ENCODE results near the gene TMC2.

The TMC2 gene

DNA sequence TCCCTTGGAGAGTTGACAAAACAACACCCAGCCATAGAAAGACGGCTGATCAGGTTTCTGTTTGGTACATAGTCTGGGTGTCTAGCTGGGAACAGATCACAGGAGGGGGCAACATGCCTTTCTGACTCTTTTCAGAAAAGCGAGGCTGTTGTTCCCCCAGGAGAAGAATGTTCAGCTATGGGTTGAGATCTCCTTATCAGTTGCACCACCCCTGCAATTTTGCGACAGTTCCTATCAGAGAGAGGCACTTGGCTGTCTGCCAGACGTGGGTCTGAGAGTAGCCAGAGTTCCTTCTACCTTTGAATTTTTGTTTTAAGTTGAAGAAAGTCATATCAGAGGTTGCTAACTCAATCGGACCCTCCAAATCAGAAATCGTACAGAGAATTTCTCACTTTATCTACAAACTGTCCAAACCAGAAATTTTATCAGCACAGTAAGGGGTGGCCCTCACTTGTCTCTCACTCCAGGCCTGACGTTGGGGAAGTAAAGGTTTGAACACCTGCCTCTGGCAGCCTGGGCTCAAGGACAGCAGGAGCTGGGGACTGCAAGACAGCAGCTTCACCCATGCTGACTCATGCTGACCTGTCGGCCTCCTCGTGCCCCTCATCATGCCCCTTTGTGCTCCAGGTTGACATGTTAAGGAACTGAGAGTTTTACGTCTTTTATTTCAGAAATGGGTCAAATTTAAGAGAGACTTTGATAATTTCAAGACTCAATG lies 42.3 kb downstream of the TMC2 start:
- DNase-seq = peak; percentile 40

DNA sequence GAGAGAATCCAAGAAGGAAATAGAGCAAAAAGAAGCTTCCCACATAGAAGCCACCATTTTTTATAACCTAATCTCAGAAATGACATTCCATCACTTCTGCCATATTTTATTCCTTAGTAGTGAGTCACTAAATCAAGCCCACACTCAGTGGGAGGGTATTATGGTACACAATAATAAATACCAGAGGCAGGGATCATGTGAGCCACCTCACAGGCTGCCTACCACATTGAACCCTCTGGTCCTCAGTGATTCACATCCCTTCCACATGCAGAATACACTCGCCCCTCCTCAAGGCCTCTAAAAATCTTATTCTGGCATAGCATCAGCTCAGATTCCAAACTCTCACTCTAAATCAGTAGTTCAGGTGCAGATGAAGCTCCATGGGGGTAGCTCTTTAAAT lies 49.4 kb downstream of the TMC2 start:
- no peak for DNase-seq

DNA sequence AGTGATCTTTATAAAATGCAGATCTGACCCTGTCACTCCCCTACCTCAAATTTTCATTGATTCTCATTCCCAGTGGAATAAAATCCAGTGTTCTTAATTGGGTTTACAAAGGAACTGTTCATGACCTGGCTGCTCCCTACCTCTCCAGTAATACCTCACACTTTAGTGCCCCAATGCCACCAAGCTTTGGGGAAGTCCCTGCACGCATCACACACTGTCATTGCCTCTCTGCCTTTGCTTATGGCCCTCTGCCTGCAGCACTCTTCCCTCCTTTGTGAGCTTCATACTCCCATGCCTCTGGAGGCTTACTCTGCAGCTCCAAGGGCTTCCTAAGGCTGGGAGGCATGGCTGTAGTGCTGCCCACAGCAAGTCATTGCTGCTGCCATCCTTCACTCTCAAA lies 57.4 kb downstream of the TMC2 start:
- no peak for DNase-seq

DNA sequence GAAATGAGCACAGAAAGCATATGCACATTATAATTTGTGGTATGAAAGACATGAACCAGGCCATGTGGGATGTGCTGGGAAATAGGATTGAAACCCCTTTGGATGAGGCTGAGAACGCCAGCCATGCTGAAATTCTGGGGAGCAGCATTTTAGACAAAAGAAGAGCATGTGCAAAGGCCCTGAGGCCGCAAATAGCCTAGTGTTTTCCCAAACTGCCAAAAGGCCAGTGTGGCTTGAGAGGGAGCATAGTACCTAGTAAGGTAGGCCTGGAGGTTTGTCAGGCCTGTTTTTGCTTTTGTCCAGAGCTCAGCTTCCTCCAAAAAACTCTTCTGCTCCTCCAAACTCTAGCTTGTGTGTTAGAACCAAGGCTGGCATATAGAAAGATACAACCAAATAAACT lies 58.7 kb downstream of the TMC2 start:
- DNase-seq = no peak

DNA sequence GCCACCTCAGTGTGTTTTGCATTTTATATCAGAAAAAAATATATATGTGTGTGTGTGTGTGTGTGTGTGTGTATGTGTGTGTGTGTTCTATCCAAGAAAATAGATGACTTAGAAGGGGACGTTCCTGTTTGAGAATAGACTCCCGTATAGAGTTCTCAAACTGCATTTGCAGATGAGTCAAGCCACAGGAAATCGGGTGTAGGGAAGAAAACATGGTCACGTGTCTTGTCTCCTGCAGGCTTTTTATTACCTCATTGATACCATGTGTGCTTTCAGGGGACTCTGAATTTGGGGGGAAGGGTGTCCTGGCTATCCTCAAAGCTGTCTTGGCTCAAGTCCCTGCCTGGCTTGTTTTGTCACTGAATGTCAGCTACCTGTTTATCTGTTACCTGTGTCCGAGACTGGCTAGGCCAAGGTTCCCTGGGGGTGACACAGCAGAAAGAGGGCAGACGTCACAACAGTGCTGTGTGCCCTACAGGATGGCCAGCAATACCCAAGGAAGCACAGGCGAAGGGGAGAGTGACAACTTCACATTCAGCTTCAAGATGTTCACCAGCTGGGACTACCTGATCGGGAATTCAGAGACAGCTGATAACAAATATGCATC lies 60.4 kb downstream of the TMC2 start:
- no peak for DNase-seq

DNA sequence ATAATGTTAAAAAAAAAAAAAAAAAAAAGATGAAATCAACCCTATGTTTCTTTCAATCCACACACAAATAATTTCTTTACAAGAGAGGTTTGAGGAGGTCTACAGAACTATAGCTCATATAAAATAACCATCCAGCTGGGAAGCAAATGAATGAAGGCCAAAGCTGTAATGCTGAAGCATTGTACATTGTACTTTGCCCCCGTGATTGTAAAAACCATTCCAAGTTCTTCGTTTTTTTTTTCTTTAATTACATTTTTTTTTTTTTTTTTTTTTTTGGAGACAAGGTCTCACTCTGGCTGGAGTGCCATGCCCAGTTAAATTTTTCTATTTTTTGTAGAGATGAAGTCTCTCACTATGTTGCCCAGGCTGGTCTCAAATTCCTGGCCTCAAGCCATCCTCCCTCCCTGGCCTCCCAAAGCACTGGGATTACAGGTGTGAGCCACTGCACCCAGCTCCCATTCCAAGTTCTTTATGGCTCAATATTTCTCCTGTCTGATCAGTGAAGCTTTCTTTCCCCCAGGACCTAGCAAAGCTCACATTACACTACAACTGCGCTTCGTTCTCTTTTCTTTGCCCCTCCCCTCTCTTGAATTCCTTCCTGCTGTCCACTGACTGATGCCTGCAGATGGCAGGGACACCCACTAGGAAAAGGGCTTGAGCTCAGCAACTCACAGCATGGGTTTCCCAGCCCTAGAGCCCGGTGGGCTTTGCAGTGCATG lies 63.1 kb downstream of the TMC2 start:
- peak; percentile 5 for DNase-seq

- no peak for DNase-seq
Measured at GRCh38 chr20:2602046-2602735, 65.8 kb downstream of the TMC2 start.

DNA sequence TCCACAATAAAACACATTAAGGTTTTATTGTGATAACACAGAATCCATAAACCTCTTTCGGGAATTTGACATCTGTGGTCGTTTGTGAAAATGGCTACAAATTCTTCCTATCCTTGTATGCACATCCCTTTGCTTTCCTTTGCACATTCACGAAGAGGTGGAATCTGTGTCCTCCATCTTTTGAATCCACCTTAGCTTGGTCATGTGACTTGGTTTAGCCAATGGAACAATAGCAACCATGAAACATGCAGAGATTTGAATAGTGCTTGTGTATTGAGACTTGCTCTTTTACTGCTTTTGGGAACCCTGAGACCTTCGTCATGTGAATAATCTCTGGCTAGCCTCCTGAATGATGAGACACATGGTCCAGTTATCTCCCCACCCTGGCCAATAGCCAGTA lies 66.4 kb downstream of the TMC2 start:
- no peak for DNase-seq

DNA sequence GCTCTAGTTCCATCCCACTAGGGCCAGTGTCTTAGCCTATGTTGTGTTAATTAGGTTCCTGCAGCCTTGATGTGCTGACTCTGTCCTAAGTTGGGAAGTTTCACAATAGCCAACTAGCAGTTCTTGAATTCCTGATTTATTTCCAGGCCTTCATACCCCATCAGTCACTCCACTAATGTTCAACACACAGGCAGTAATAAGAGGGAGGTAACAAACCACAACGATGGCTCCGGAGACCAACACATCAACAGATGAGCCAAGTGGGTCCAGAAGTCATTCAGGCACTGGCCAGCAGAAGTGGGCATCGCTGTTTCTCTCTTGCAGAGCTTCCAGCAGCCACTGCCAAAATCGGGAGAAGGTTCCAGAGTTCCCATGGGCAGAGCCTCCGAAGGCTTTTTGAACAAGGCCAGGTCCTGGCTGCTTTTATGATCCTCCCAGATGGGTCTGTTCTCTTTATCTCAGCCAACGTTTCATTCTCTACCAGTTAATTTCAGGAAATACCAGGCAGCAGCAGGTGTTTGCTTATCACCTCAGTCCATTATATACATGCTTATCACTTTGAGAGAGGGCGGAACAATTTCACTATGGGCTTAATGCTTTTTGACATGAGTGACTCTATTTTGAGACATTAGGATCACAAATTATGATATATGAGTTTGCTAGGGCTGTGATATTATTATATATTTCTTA lies 67.6 kb downstream of the TMC2 start:
- peak; percentile 82 for DNase-seq

DNA sequence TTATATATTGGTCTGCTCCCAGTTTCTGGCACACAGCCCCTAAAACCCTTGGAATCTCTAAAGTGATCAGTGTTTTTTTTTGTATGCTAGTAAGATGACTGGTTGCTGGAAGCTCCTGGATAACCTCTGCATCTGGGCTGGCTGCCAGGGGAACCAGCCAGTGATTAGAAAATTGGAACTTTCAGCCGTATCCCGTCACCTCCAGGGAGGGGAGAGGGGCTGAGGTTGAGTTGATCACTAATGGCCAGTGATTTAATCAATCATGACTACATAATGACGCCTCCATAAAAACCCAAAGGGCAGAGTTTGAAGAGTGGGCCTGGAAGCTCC lies 68.1 kb downstream of the TMC2 start:
- DNase-seq = peak; percentile 82

- DNase-seq = no peak
Measured at GRCh38 chr20:2606507-2607006, 70.2 kb downstream of the TMC2 start.

DNA sequence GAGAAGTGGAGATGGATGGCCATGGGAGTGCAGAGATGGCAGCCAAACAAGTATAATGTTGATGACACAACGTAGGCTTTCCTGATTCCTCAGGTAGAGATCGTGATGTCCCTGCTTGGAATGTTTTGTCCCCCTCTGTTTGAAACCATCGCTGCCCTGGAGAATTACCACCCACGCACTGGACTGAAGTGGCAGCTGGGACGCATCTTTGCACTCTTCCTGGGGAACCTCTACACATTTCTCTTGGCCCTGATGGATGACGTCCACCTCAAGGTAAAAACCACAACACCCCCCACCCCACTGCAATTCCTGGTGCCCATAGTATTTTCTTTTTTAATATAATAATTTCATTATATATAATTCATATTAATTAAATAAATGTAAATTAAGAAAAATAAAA lies 74.0 kb downstream of the TMC2 start:
- no peak for DNase-seq

- DNase-seq = peak; percentile 45
Measured at GRCh38 chr20:2610941-2611720, 74.8 kb downstream of the TMC2 start.

DNA sequence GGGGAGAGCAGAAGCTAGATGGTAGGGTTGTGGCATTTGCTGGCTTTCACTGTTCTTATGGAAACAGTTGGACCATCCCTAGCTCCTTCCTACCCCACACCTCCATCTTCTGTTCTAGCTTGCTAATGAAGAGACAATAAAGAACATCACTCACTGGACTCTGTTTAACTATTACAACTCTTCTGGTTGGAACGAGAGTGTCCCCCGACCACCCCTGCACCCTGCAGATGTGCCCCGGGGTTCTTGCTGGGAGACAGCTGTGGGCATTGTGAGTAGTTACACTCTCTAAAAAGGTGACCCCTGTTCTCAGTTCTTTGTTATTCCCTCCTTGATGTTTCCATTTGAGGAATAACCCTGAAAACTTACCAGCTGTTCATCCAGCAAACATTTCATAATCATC lies 75.7 kb downstream of the TMC2 start:
- DNase-seq = no peak

DNA sequence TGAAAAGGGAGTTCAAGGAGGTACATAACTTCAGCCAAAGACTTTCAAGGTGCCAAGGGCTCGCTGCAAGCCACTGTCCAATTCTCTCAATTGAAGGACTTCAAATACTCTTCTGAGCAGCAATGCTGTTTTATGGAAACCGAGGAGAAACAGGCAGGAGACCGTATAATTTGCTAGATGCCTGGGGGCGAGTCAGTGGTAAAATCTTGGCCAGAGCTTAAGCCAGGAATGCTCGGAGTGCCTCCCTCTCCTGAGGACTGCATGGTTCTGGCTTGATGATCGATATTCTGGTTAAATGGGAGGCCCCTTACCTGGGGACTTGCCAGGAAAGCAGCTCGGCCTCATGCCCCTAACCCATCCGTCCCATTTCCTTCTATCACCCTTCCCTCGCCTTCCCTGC lies 80.3 kb downstream of the TMC2 start:
- no peak for DNase-seq

DNA sequence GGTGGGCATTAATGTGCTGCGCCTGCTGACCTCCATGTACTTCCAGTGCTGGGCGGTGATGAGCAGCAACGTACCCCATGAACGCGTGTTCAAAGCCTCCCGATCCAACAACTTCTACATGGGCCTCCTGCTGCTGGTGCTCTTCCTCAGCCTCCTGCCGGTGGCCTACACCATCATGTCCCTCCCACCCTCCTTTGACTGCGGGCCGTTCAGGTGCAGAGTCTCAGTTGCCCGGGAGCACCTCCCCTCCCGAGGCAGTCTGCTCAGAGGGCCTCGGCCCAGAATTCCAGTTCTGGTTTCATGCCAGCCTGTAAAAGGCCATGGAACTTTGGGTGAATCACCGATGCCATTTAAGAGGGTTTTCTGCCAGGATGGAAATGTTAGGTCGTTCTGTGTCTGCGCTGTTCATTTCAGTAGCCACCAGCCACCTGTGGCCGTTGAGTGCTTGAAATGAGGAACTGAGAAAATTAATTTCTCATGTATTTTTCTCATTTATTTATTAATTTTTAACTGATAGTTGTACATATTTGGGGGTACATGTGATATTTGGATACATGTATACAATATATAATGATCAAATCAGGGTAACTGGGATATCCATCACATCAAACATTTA lies 80.8 kb downstream of the TMC2 start:
- DNase-seq = no peak

DNA sequence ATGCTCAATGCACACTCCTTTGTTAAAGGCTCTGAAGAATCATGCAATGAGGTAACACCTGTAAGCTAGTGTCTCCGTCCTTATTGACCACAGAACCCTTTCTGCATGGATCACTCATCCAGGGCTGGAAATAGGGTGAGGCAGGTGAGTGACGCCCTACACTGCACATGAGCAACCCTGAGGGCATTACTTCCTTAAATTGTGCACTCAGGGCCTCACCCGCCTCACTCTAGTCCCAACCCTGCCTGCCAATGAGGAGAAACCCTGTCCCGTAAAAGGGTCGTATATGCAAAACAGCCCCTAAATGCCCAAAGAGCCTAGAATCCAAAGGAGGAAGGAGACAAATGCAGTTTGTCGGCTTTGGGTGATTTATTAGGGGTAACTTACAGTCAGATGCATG lies 82.4 kb downstream of the TMC2 start:
- no peak for DNase-seq

GRCh38 chr20:2619337-2619736 lies 83.0 kb downstream of the TMC2 start:
- no peak for DNase-seq

DNA sequence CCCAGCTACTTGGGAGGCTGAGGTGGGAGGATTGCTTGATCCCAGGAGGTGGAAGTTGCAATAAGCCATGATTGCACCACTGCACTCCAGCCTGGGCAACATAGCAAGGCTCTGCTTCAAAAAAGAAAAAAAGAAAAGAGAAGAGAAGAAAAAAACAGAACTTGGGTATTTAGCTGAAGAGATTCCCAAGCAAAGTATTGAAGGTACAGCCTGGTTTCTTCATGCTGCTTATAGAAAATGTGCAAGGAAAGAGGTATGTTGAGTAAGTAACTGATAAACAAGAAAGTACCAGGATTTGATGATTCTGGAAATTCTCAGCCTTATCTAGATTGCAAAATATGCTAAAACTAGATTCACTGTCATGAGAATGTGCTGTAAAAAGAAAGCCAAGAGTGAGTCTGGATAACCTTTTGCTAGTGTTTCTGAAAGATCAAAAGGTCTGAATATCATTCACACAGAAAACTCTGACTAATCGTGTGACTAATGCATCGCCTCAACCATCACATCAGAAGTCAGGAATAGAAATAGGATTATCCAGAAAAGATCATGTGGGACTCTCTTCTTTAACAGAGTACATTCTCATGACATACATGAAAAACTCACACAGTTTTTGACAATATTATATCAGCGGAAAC lies 83.7 kb downstream of the TMC2 start:
- no peak for DNase-seq

DNA sequence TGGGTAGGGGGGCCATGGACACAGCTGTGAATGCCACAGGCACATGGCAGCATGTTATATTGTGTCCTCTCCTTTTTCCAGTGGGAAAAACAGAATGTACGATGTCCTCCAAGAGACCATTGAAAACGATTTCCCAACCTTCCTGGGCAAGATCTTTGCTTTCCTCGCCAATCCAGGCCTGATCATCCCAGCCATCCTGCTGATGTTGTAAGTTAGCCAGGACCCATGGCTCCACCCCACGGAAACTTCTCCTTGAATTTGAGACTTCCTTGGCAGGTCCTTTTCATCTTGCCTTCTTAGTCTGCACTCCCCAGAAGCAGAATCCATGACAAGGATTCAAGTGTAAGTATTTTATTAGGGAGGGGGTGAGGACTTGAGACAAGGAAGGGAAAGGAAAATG lies 87.8 kb downstream of the TMC2 start:
- DNase-seq = no peak

GRCh38 chr20:2625062-2625461 lies 88.7 kb downstream of the TMC2 start:
- DNase-seq = no peak

Measured in NCI-H1092 treated with DMSO at 0.1 percent for 48 hours (cell line).